C4-2B (cell line): ENCODE results near the gene TRAFD1.

ENCODE experiments used
- CTCF ChIP-seq: fragments of 450-650 bp; conservative IDR thresholded peaks from 2 replicates; pipeline ENCODE4 v1.5.1; 2017; ENCODE audit warnings: mild to moderate bottlenecking
- ZFX ChIP-seq: fragments of 450-650 bp; IDR thresholded peaks from 2 replicates; pipeline ENCODE4 v1.6.1; 2017

- TF ChIP-seq CTCF = no peak
- TF ChIP-seq ZFX = no peak
These were observed 15.4 kb downstream of the TRAFD1 start for GRCh38 chr12:112140728-112141127.
